SK-N-SH treated with all-trans-retinoic acid at 6 μM for 48 hours (cell line): Measurements from ENCODE around the gene MTUS2.

Source experiments
- ATAC-seq: fragments of 200-7000 bp; cut with Tn5 transposase; 3 replicates; pipeline ENCODE4 v1.9.1; 2020; ENCODE audit warnings: mild to moderate bottlenecking, moderate library complexity
- ARNTL ChIP-seq: fragments of 450-650 bp; formaldehyde crosslinking; IDR thresholded peaks from 2 replicates; pipeline ENCODE4 v1.5.0; 2020; ENCODE audit warnings: low read depth, mild to moderate bottlenecking, moderate library complexity, borderline replicate concordance
- CREB5 ChIP-seq: fragments of 250-450 bp; sonication (Bioruptor Pico); IDR thresholded peaks from 2 replicates; pipeline ENCODE4 v1.5.1; 2020; ENCODE audit warnings: low read depth, mild to moderate bottlenecking, moderate library complexity
- CSDC2 ChIP-seq: fragments of 250-450 bp; sonication (Bioruptor Pico); IDR thresholded peaks from 2 replicates; pipeline ENCODE4 v1.5.0; 2020; ENCODE audit warnings: mild to moderate bottlenecking, moderate library complexity
- CSRNP3 ChIP-seq: fragments of 250-450 bp; sonication (Bioruptor Pico); IDR thresholded peaks from 2 replicates; pipeline ENCODE4 v1.5.1; 2021; ENCODE audit warnings: mild to moderate bottlenecking, moderate library complexity
- ESRRG ChIP-seq: fragments of 250-450 bp; sonication (Bioruptor Pico); IDR thresholded peaks from 2 replicates; pipeline ENCODE4 v1.6.1; 2021; ENCODE audit warnings: mild to moderate bottlenecking
- ISL1 ChIP-seq: fragments of 250-450 bp; sonication (Bioruptor Pico); IDR thresholded peaks from 2 replicates; pipeline ENCODE4 v2.1.2; 2022; ENCODE audit warnings: mild to moderate bottlenecking, moderate library complexity
- OSR1 ChIP-seq: fragments of 250-450 bp; sonication (Bioruptor Pico); IDR thresholded peaks from 2 replicates; pipeline ENCODE4 v1.8.0; 2022; ENCODE audit warnings: moderate library complexity, mild to moderate bottlenecking, inconsistent platforms
- PATZ1 ChIP-seq: fragments of 250-450 bp; sonication (Bioruptor Pico); IDR thresholded peaks from 2 replicates; pipeline ENCODE4 v1.8.0; 2020; ENCODE audit warnings: mild to moderate bottlenecking, moderate library complexity, borderline replicate concordance
- POU6F1 ChIP-seq: fragments of 250-450 bp; sonication (Bioruptor Pico); IDR thresholded peaks from 2 replicates; pipeline ENCODE4 v1.8.0; 2021; ENCODE audit warnings: low read depth, mild to moderate bottlenecking, moderate library complexity, borderline replicate concordance
- PPARA ChIP-seq: fragments of 250-450 bp; sonication (Bioruptor Pico); IDR thresholded peaks from 2 replicates; pipeline ENCODE4 v1.5.0; 2020; ENCODE audit warnings: mild to moderate bottlenecking, borderline replicate concordance
- RARB ChIP-seq: fragments of 250-450 bp; sonication (Bioruptor Pico); IDR thresholded peaks from 2 replicates; pipeline ENCODE4 v1.8.0; 2021; ENCODE audit warnings: mild to moderate bottlenecking, moderate library complexity
- SNAI2 ChIP-seq: fragments of 250-450 bp; sonication (Bioruptor Pico); IDR thresholded peaks from 2 replicates; pipeline ENCODE4 v1.5.0; 2020; ENCODE audit warnings: mild to moderate bottlenecking, moderate library complexity
- TCF4 ChIP-seq: fragments of 250-450 bp; sonication (Bioruptor Pico); IDR thresholded peaks from 2 replicates; pipeline ENCODE4 v1.8.0; 2021; ENCODE audit warnings: mild to moderate bottlenecking, moderate library complexity, borderline replicate concordance
- TSHZ2 ChIP-seq: fragments of 250-450 bp; sonication (Bioruptor Pico); IDR thresholded peaks from 2 replicates; pipeline ENCODE4 v1.5.0; 2020; ENCODE audit warnings: mild to moderate bottlenecking, moderate library complexity
- ZFP3 ChIP-seq: fragments of 250-450 bp; sonication (Bioruptor Pico); IDR thresholded peaks from 2 replicates; pipeline ENCODE4 v1.5.0; 2020; ENCODE audit warnings: mild to moderate bottlenecking, moderate library complexity
- ZFP30 ChIP-seq: fragments of 450-650 bp; formaldehyde crosslinking; IDR thresholded peaks from 2 replicates; pipeline ENCODE4 v1.5.0; 2022; ENCODE audit warnings: mild to moderate bottlenecking, moderate library complexity
- ZNF565 ChIP-seq: fragments of 450-650 bp; formaldehyde crosslinking; conservative IDR thresholded peaks from 2 replicates; pipeline ENCODE4 v1.5.0; 2020; ENCODE audit warnings: low read depth, mild to moderate bottlenecking, moderate library complexity
- ZNF70 ChIP-seq: fragments of 450-650 bp; formaldehyde crosslinking; IDR thresholded peaks from 2 replicates; pipeline ENCODE4 v1.5.0; 2020; ENCODE audit warnings: mild to moderate bottlenecking, moderate library complexity
- ZNF8 ChIP-seq: fragments of 450-650 bp; formaldehyde crosslinking; IDR thresholded peaks from 2 replicates; pipeline ENCODE4 v1.5.0; 2020; ENCODE audit warnings: mild to moderate bottlenecking, moderate library complexity

MTUS2 gene

GRCh38 chr13:29527916-29528315 lies 707.8 kb downstream of the MTUS2 start (continued):
- no peak for TF ChIP-seq CSDC2 (CRISPR knock-in tag)
- no peak for TF ChIP-seq CSRNP3
- TF ChIP-seq POU6F1 (CRISPR knock-in tag): no peak
- no peak for TF ChIP-seq SNAI2

- TF ChIP-seq CSDC2 (CRISPR knock-in tag) (no peak), CSRNP3 (no peak), PATZ1 (CRISPR knock-in tag) (no peak), PPARA (CRISPR knock-in tag) (no peak), RARB (CRISPR knock-in tag) (no peak), SNAI2 (no peak), TSHZ2 (CRISPR knock-in tag) (no peak), TCF4 (CRISPR knock-in tag) (no peak), ZFP30 (CRISPR knock-in tag) (no peak), ESRRG (CRISPR knock-in tag) (no peak), CREB5 (CRISPR knock-in tag) (no peak), OSR1 (CRISPR knock-in tag) (no peak), ZNF70 (CRISPR knock-in tag) (no peak), ZFP3 (CRISPR knock-in tag) (no peak), ZNF565 (CRISPR knock-in tag) (no peak), ISL1 (no peak)
- no peak for ATAC-seq
These were observed 709.6 kb downstream of the MTUS2 start for GRCh38 chr13:29529754-29530153.

GRCh38 chr13:29530901-29531300 lies 710.8 kb downstream of the MTUS2 start:
- no peak for ATAC-seq
- TF ChIP-seq ZNF8 (CRISPR knock-in tag) (no peak), CSDC2 (CRISPR knock-in tag) (no peak), ISL1 (no peak), ZNF70 (CRISPR knock-in tag) (no peak), TSHZ2 (CRISPR knock-in tag) (no peak), ARNTL (CRISPR knock-in tag) (no peak), POU6F1 (CRISPR knock-in tag) (no peak), ZFP3 (CRISPR knock-in tag) (no peak), PATZ1 (CRISPR knock-in tag) (no peak), OSR1 (CRISPR knock-in tag) (no peak)
